Stromal cell of bone marrow (primary cell): ENCODE measurements around the gene USP6NL.
"Not testable (repeated sequence)": the region's sequence is repeated elsewhere in the genome, so short reads cannot be mapped to it uniquely, and the experiment has no call there.

ENCODE experiments used
- DNase-seq: peaks from one replicate; pipeline ENCODE4 v3.0.0-alpha.2; 2012; ENCODE audit warnings: low read depth

The USP6NL gene

GRCh38 chr10:11444155-11444530, 167.3 kb downstream of the USP6NL start:
- no peak for DNase-seq

GRCh38 chr10:11443468-11444154, 167.8 kb downstream of the USP6NL start:
- no peak for DNase-seq

GRCh38 chr10:11442001-11442773, 169.3 kb downstream of the USP6NL start:
- DNase-seq, result no peak

GRCh38 chr10:11441151-11441535, 170.3 kb downstream of the USP6NL start:
- DNase-seq, result no peak

GRCh38 chr10:11440250-11441150, 170.9 kb downstream of the USP6NL start:
- no peak for DNase-seq

- DNase-seq, result no peak
Measured at GRCh38 chr10:11439523-11440053, 171.9 kb downstream of the USP6NL start.

- DNase-seq, result no peak
Measured at GRCh38 chr10:11437391-11438142, 173.9 kb downstream of the USP6NL start.

- DNase-seq, result not testable (repeated sequence)
Measured at GRCh38 chr10:11436445-11436844, 175.0 kb downstream of the USP6NL start.

- DNase-seq, result no peak
Measured at GRCh38 chr10:11435581-11435981, 175.9 kb downstream of the USP6NL start.

- DNase-seq, result no peak
Measured at GRCh38 chr10:11434324-11434723, 177.1 kb downstream of the USP6NL start.

GRCh38 chr10:11433657-11434056, 177.8 kb downstream of the USP6NL start:
- DNase-seq, result no peak

- DNase-seq, result no peak
Measured at GRCh38 chr10:11431216-11431555, 180.3 kb downstream of the USP6NL start.

- DNase-seq, result no peak
Measured at GRCh38 chr10:11430421-11431215, 180.8 kb downstream of the USP6NL start.

- DNase-seq, result no peak
Measured at GRCh38 chr10:11429439-11430052, 181.9 kb downstream of the USP6NL start.

- no peak for DNase-seq
Measured at GRCh38 chr10:11425676-11426075, 185.8 kb downstream of the USP6NL start.

GRCh38 chr10:11425296-11425610, 186.2 kb downstream of the USP6NL start:
- no peak for DNase-seq

- DNase-seq, result peak; percentile 30
Measured at GRCh38 chr10:11424456-11425295, 186.8 kb downstream of the USP6NL start.

- no peak for DNase-seq
Measured at GRCh38 chr10:11416974-11417373, 194.5 kb downstream of the USP6NL start.

GRCh38 chr10:11415095-11415494, 196.4 kb downstream of the USP6NL start:
- DNase-seq, result no peak
